Ramos (cell line): ENCODE measurements around the gene TLX3.

Experiments used
- in situ Hi-C: fragments of 300-500 bp; cut with MboI; formaldehyde crosslinking; loops from one replicate; pipeline ENCODE4 v1.14.3; 2022; ENCODE audit warnings: low sequenced_read_pairs; ENCODE audit not compliant: unreplicated experiment

Gene TLX3

GRCh38 chr5:171299851-171300250 is 9.2 kb upstream of the TLX3 start:
- in situ Hi-C loops, result no loop called here

DNA sequence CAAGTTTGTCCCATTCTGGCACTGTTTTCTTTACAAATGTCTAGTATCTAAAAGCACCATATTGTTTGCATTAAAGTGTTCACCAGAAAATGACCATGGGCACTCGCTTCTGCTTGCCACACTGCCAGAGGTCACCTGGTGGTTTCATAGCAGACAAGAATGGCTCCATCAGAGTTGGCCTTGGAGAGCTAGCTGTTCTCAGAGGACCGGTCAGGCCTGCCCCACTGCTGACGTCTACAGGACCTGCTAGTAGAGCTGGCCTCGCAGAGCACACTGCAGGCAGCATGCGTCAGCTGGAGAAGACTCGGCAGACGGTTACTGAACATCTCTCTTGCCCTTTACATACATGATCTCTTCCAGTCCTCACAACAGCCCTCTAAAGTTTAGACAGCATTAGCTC is 8.7 kb upstream of the TLX3 start:
- in situ Hi-C loops, result no loop called here

- in situ Hi-C loops, result no loop called here
Observed at GRCh38 chr5:171306166-171306565, 2.9 kb upstream of the TLX3 start.

DNA sequence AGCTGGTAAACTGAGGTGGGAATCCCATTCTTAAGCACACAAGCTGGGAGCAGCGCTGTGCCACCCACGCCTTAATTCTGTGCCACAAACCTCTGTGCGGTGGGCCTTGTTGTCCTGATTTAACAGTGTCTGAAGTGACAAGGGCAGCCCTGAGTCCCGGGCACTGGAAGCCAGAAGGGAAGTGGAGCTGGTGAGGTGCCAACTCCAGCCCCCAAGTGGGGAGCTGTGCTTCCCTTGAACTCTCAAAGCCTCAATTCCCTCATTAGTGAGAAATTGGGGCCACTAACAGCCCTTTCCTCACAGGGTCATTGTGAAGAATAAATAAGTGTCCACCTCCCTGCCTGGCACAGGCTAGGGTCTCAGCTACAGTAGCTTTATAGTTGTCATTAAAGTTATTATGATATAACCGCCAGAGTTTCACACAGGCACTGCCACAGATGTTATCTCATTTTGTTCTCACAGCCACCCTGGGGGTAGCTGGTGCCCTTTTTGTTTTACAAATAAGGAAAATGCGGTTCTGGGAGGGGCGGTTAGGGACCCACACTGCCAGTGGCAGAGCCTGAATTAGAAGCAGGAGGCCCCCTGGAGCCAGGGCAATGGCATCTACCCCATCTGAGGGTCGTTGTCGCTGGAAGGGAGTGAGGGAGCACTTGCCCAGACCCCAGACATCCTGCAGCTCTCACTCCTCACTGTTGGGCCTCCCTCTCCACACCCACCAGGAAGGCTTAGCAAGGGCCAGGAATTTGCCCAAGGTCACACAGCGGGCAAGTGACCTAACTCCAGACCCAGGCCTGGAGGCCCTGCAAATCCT is 2.1 kb upstream of the TLX3 start:
- in situ Hi-C loops, result no loop called here

GRCh38 chr5:171307789-171308452 is 1.1 kb upstream of the TLX3 start:
- in situ Hi-C loops, result no loop called here

- in situ Hi-C loops, result no loop called here
Observed at GRCh38 chr5:171309276-171310211, 496 bp downstream of the TLX3 start.

DNA sequence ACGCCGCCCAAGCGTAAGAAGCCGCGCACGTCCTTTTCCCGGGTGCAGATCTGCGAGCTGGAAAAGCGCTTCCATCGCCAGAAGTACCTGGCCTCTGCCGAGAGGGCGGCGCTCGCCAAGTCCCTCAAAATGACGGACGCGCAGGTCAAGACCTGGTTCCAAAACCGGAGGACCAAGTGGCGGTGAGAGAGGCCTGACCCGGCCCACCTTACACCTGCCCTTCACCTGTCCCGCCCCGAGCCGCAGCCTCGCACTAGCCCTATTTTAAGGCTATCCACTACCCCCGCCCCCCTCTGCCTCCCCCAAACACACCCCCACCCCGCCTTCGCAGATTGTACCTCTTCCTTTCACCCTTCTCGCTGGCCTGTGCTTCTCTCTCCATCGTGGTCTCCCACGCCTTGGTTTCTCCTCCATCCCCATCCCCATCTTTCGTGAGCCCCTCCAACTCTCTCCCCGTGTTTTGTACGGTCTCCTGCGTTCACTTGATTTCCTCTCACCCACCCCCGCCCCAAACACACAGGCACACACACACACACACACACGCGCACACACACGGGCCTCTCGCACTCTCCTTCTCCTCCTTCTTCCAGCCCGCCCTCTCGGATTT is 1.3 kb downstream of the TLX3 start:
- in situ Hi-C loops, result no loop called here

DNA sequence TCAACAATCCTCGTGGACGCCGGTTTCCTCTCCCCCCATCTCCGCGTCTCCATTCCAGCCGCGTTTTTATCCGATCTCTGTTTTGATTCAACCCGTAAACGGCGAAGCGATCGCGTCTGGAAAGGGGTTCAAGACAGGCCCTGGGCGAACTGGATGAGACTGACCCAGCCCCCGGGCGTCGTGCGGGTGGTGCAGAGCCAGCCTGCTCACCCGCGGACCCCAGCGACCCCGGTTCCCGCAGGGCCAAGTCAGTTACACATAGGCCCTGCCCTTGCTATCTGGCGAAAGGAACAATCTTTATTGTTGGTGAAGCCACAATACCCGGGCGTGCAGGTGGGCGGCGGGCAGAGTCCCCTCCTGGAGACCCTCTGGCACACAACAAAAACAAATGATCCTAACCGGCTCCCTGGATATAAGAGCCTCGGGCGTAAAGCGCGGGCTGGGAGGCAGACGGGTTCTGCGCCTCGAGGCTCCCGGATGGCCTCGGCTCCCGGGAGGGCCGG is 1.8 kb downstream of the TLX3 start:
- in situ Hi-C loops, result no loop called here

DNA sequence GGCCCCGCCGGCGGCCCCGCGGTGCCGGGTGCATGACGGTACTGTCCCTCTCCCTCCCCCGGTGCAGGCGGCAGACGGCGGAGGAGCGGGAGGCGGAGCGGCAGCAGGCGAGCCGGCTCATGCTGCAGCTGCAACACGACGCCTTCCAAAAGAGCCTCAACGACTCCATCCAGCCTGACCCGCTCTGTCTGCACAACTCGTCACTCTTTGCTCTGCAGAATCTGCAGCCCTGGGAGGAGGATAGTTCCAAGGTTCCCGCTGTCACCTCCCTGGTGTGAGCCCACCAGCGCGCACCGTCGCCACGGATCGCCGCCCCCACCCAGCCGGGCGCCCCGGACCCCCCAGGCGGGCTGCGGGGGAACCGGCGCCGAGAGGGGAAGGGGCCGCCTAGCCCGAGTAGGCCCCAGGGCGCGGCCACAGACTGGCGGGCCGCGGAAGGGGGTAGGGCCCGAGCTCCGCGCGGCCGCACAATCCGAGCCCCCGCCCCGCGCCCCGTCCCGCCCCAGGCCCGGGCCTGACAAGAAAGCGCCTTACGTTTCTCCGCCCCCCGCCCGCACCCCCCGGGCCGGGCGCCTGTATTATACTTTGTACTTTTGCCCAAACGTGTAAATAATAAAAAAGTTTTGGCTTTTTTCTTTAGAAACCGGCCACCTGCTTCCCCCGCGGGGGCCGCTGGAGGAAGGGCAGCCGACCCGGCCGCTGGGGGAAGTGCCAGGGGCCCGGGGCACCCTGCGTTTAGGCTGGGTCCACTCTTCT is 2.5 kb downstream of the TLX3 start:
- in situ Hi-C loops, result no loop called here

DNA sequence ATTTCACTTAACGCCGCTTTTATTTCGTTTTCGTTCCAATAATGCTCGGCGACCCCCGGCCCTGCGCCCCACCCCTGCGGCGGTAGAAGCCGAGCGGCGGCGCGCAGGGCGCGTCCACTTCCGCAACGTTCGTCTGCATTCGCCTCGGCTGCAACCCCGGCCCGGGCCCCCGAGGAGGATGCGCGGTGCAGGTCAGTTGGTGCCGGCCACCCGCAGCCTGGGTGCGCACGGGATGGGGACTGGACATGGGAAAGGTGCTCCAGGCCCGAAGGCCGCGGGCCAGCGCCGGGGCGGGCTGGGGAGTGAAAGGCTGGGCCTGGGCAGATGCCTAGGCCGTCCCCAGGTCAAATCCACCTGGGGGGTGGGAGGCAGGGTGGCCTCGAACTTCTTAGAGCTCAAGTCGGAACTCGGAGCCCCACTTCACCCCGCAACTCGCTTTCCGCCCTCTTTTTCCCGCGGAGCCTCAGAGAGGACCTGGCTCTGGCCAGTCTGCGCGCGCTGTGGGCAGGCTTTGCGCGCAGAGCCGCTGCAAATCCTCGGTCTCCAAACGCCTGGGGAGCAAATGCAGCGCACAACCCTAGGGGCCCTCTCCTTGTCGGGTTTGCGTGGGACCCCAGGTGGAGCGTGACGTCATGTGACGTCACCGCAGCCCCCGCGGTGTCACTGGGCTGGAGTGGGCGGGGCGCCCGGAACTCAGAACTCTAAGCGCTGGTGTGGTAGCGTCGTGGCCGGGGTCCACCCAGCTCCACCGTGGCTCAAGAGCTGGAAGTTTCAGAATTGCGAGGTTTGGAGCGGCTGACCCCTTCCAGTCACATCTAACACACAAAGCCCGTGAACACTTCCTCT is 3.3 kb downstream of the TLX3 start:
- in situ Hi-C loops, result no loop called here

- in situ Hi-C loops, result no loop called here
Observed at GRCh38 chr5:171313481-171314206, 4.6 kb downstream of the TLX3 start.

DNA sequence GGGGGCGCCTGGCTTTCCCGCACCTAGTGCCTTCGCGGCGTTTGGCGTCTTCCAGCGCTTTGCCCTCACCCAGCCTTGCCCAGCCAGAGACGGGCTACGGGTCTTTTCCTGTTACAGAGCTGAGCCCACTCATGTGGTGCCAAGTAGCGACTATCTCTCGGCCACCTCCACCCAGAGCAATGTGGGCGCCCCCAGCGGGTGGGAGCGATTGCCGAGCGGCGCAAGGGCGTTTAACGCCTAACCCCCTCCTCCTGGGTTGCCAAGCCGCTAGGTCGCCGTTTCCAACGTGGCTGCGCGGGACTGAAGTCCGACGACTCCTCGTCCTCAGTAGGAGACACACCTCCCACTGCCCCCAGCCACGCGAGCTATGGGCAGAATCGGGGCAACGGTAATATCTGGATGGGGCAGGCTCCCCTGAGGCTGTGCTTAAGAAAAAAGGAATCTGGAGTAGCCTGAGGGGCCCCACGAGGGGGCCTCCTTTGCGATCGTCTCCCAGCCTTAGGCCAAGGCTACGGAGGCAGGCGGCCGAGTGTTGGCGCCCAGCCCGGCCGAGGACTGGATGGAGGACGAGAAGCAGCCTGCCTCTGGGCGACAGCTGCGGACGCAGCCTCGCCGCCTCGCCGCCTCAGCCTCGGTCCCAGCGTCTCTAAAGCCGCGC is 5.8 kb downstream of the TLX3 start:
- in situ Hi-C loops, result no loop called here

DNA sequence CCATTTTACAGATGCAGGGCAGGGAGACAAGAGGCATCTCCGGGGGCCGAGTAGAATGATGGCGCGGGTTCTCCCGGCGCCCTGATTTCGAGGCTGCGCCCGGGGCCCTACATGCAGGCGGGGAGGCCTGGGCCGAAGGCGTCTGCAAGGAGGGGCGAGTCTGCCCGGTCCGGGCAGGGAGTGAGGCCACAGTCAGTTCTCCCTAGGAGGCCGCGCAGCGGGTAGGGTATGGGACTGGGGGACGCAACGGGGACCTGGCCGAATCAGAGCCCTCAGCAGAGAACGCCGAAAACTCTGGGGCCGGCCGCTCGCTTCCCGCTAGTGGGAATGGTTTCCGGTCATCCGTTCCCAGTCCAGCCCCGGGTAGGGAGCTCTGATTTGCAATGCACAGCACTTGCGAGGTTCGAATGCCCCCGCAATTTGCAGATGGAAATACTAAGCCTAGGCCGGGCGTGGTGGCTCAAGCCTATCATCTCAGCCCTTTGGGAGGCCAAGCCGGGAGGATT is 6.4 kb downstream of the TLX3 start:
- in situ Hi-C loops, result no loop called here

GRCh38 chr5:171315925-171316257 is 6.8 kb downstream of the TLX3 start:
- in situ Hi-C loops, result no loop called here

- in situ Hi-C loops, result no loop called here
Observed at GRCh38 chr5:171316258-171317121, 7.4 kb downstream of the TLX3 start.

DNA sequence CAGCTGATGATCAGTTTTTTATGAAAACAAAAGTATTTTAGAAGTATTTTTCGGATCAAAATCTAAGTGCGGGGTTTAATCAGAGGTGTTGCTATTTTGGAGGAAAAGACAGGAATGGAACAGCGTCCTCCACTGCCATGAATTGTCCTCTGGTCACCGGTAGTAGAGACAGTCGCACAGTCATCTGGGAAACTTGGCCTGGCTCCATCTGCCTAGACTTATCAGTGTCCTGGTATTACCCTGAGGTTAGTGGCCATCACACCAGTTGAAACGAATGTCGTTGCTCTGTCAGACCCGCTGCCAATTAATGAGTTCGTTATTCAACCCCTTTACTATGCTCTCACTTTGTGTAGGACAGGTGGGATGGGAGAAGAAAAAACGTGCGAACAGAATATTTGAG is 8.2 kb downstream of the TLX3 start:
- in situ Hi-C loops, result no loop called here

DNA sequence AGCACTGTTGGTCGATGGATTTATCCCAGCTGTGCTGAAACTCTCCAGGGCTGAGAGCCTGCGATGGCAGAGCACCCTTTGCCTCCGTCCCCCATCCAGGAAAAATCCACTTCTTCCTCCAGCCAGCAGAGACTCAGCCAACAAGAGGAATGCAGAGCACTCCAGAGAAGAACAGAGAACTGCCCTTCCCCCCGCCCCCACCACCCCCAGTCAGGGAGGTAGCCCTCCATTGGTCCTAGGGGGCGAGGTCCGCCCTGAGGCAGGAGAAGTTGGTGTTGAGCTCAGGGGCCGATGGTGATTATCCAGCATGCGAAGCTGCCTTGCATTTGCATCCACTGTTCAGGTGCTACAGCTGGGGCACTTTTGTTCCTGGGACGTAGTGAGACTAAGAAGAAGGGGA is 9.0 kb downstream of the TLX3 start:
- in situ Hi-C loops, result no loop called here
